ENCODE results near the gene TCFL5.

Gene TCFL5

DNA sequence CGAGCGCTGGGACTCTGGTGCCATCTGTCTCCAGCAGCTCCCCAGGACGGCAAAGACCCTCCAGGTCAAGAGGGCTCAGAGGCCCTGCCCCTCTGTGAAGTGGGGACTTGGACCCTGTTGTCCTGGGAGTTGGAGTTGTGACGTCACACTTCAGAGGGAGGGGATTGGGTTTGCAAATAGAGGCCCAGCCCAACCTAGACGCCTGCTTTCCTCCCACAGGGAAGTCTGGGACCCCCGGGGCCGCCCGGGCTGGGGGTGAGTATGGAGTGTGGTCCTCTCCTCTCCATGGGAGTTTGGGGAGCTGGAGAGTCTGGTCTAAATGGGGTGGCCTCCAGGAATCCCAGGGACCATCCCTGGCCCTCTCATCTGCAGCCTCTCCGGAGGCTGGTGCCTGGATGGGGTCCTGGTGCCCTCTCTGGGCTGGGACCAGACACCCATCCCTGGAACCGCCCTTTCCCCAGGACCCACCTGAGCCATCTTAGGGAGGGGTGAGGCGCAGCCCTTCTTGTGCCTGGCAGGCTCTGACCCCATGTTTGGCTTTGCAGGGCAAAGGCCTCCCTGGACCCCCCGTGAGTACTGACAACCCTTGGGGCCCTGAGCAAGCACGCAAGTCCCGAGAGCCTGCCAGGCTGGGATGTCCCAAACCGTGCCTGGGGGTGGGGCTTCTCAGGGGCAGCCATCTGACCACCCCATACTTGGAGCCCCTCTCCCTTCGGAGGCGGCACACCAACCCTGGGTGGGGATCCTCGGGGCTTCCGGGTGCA, 40.5 kb downstream of the TCFL5 start:
- DNase-seq = no peak

DNA sequence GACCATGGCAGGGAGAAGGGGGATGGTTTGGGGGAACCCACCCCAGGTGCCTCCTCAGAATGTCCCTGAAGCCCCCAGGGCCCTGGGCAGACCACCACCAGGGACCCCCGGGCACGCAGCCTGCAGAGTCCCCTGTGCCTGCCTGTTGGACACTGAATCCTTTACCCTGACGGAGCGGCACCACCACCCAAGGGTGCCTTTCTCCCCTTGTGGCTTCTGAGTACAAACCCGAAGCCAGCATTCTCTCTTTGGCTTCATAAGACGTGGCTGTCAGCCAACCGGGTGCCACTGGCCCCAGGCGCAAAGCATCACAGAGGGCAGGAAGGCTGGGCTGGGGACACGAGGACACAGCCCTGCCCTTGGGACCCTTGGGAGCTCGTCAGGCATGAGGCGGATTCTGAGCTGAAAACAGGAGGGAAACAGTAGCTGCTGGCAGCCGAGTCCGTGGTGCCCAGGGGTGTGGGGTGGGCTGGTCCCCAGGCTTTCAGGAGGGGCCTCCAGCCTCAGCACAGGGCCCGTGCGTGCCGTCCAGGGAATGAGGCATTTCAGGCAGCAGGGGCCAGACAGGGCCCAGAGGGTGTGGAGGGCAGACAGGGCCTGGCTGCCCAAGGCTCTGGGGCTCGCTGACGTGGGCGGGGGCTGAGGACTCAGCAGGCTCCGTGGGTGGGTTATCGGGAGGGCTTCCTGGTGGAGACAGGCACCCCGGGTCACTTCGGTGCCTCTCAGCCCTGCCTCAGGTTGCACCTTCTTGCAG, 41.2 kb downstream of the TCFL5 start:
- DNase-seq = no peak

DNA sequence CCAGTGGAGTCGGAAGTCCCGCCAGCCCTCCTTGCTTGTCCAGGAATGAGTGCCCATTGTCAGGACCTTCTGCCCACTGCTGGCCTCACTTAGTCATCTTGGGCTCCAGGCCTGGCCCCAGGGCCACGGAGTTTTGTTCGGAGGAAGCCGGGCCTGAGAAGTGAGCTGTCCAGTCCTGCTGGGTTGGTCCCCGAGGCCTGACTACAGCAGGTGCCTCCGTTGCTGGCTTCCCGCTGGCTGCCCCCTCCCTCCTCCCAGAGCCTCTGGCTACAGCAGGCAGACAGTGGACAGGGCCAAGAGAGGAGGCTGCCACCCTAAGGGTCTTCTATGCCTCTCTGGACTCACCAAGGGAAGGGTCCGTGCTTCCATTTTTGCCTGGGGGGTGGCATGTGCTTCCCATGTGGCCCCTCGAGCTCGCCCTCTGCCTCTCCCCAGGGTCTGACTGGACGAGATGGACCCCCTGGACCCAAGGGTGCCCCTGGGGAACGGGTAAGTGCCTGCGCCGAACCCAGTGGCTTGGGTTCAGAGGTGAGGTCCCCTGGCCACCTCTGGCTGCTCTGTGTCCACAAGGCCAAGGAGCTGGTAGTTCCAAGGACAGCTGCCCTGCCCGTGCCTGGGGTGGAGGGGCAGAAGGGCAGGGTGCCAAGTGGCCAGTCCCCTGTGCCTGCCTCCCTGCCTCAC, 42.0 kb downstream of the TCFL5 start:
- no peak for DNase-seq

DNA sequence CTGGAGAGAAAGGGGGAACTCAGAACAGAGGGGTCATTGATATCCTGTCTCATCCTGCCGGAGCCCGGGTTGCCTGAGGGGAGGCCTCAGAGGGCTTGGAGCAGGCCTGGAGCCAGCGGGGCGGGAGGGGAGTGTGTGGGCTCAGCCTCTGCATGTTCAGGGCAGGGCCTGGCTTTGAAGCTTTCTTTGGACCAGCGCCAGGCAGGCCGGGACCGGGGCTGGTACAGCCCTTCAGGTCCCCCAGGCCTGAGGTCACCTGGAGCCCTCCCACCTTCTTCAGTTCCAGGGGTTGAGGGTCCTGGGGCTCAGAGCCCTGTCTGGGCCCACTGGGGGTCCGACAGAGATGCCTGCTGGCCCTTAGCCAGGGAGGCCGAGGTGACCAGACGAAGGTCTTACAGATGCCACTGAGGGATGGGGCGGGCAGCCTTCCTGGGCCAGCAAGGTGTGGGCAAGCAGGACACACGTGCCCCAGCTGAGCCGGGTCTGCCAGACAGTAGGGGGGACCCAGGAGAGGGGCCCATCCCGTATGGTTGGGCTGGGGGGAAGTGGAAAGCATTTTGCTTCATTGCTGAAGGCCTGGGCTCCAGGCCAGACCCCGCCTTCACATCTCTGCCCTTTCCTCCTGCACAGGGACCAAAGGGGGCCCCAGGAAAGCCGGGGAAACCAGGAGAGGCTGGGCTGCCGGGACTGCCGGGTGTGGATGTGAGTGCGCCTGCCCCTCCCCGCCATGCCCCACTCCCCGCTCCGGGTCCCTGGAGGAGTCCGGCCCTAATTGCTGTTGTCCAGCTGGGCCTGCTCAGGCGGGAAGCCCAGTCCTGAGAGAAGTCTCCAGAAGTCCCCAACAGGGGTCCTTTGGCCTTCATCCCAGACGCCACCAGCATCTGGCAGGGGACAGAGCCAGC, 42.8 kb downstream of the TCFL5 start:
- no peak for DNase-seq

DNA sequence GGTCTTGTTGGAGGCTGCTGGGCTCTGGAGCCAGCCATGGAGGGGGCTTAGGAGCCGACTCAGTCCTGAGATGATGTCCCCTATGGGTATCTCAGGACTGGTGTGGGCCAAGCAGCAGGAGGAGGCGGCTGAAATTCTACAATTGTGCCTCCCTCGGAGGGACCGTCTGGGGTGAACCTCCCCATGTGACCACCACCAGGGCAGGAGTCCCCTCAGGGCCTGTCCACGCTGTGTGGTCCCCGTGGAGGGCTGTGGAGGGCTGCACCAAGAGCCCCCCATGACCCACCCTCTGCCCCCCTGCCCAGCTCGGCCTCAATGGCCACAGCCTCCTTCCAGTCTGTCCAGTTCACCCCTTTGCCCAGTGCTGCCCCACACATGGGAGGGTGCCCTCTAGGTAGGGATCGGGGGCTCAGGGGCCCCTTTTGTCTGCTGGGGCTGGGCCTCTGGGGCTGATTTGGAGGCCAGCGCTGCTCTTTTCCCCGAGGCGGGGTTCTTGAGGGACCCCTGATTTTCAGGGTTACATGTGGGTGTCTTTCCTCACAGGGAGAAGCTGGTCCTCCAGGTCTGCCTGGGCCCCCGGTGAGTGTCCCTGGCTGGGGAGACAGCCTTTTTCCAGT, 43.5 kb downstream of the TCFL5 start:
- DNase-seq = no peak

DNA sequence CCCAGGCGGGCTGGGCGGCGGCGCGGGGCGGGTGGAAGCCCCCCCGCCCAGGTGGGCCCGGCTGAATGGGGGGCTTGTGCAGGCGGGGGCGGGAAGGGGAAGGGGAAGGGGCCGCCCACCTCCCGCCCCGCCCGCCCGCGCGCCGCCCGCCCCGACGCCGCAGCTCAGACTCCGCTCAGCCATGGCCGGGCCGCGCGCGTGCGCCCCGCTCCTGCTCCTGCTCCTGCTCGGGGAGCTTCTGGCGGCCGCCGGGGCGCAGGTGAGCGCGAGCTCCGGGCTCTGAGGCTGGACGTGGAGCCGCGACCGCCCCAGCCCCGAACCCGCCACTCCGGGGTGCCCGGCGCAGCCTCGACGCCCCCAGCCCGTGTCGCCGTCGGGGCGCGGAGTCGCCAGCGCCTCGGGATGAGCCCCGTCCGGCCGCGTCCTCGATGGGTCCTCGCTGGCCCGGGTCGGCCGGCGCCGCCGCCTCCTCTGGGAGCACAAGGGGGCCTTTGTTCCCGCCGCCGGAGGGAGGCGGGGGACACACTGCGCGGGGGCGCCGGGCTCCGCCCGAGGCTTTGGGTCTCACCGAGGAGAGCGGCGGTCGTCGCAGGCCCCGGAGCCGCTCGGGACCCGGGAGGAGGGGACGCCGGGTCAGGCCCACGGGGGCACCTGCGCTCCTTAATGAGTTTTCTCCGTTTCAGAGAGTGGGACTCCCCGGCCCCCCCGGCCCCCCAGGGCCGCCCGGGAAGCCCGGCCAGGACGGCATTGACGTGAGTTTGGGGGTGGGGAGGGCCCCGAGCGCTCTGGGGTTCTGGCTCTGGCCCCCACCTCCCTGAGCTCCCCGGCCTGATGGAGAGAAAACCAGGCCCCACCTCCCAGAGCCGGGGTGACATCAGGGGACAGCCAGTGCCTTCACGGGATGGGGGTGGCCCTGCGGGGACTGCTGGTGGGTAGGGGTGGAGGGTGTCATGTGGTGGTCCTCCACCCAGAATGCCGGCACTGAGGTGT, 44.4 kb downstream of the TCFL5 start, which contains the start of gene COL9A3:
Gene COL9A3 (plus strand): TSS at position 167 of the 990 bp plus-strand sequence. CDS start 15 bp downstream, at position 182.
- no peak for DNase-seq

DNA sequence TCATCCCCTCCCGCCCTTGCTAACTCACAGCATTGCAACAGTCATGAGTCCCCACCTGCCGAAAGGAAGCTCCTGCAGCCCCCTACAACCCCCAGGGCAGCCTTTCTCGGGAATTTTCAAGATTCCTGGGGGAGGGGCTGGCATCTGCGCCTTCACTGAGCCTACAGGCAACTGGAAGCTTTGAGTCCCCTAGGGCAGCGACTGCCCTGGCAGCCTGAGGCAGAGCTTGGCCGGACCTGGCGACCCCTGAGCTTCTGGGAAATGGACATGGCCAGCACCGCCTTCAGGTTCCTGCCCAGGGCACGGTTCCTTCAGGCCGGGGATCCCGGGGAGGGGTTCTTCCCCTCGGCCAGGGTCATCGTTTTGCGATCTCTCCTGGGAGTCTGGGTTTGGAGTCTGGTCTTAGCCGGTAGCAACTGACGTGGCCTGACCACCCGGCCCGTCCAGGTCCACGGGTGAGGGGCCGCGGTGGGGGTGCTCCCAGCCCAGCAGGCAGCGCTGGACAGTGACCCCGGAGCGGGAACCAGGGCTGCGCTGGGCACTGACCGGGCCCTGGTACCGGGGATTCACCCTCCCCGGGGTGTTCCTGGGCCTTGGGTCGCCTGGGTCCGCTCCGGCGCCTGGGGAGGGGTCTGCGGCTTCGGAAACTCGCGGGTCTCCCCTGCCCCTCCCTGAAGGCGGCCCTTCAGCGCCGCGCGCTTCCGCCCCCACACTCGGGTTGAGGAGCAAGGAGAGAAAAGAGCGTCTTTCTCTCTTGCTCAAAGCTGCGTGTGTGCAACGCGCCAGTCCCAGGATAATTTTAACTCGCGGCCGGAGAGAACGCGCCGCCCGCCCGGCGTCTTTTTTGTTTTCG, 45.4 kb downstream of the TCFL5 start:
- DNase-seq = no peak

DNA sequence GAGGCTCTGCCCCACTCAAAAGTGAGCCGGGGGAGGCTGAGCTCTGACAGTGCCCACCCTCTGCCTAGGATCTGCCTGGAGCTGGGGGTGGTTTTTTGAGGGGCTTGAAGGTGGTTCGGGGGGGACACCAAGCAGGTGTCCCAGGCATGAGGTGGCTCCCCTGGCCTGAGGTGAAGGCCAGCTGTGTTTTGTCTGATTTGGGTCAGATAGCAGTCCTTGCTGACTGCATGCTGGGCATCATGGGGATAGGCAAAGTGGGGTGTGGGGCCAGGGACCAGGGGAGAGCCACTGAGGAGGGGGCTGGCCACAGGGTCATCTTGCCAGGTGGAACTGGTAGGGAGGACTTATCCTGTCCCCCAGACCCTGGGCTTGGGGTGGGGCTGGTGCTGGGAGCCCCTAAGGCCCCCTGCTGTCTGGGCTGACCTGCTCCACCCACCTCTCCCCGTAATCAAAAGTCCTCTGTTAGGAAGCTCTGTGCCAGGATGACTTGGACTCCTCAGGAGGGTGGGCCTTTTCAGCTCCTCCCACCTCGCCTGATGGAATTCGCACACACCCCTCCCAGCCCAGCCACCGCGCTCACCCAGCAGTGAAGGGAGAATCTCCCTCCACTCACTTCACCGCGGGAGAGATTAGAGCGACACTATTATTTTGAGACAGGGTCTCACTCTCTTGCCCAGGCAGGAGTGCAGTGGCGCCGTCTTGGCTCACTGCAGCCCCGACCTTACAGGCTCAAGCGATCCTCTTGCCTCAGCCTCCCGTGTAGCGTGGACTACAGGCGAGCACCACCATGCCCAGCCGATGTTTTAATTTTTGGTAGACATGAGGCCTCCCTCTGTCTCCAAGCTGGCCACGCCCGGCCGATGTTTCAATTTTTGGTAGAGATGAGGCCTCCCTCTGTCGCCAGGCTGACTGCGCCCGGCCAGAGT, 46.3 kb downstream of the TCFL5 start:
- DNase-seq = no peak

DNA sequence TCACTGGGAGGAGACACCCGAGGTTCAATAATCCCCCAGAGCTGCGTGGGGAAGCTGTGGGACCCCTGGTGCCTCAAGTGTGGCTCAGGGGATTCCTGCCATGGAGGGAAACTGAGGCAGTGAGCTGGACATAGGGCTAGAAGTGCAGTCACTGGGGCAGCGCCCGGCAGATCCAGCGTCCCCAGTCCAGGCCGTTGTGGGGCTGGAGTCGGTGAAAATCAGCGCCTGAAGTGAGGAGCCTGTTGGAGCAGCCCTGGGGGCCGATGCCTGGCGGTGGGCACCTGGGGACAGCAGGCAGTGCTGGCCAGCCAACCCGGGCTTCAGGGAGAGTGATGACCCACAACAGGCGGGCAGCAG, 46.9 kb downstream of the TCFL5 start:
- no peak for DNase-seq

DNA sequence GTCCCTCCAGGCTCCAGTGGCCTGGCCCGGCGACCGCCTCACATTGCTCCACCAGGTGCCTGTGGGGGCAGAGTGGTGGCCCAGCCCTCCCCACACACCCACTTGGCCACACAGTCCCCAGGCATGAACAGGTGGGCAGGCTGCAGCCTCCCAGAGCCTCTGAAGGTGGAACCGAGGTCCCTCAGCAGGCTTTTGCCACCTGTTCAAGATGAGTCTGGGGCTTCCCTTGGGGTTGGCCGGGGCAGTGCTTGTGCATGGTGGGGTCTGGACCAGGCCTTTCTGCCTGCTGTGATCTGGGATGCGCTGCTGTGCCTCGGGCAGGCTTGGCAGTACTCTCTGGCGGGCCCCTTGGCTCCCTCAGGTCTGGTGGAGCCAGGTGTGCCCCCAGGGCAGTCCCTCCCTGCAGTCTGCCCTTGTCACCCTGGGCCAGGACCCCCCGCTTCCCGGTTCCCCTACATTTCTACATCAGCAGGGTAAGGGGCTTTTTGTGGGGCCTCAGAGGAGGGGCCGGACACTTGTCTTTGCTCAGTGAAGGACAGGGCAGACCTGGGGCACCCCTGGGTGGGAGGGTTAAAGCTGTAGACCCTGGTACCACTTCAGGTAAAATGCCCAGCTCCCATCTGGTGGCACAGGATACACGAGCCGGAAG, 47.4 kb downstream of the TCFL5 start:
- no peak for DNase-seq

DNA sequence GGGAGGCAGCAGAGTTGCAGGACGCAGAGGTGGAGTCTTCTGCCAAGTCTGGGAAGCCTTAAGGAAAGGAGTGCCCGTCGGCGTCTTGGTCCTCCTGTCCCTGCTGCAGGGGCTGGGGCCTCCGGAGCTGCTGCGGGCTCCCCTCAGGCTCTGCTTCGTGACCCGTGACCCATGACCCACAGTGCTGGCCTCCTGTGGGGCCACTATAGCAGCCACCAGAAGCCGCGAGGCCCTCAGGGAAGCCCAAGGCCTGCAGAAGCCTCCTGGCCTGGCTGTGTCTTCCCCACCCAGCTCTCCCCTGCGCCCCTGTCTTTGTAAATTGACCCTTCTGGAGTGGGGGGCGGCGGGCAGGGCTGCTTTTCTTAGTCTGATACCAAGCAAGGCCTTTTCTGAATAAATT, 48.0 kb downstream of the TCFL5 start:
- no peak for DNase-seq

DNA sequence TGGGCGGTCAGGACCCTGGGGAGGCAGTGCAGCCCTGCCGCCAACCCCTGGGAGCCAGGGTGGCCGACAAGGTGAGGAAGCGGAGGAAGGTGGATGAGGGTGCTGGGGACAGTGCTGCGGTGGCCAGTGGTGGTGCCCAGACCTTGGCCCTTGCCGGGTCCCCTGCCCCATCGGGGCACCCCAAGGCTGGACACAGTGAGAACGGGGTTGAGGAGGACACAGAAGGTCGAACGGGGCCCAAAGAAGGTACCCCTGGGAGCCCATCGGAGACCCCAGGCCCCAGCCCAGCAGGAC, 48.8 kb downstream of the TCFL5 start:
- DNase-seq = no peak

DNA sequence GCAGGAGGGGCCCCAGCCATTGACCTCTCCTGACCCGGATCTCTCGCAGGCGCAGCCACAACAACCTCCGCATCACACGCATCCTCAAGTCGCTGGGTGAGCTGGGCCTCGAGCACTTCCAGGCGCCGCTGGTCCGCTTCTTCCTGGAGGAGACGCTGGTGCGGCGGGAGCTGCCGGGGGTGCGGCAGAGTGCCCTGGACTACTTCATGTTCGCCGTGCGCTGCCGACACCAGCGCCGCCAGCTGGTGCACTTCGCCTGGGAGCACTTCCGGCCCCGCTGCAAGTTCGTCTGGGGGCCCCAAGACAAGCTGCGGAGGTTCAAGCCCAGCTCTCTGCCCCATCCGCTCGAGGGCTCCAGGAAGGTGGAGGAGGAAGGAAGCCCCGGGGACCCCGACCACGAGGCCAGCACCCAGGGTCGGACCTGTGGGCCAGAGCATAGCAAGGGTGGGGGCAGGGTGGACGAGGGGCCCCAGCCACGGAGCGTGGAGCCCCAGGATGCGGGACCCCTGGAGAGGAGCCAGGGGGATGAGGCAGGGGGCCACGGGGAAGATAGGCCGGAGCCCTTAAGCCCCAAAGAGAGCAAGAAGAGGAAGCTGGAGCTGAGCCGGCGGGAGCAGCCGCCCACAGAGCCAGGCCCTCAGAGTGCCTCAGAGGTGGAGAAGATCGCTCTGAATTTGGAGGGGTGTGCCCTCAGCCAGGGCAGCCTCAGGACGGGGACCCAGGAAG, 49.3 kb downstream of the TCFL5 start:
- DNase-seq = no peak

DNA sequence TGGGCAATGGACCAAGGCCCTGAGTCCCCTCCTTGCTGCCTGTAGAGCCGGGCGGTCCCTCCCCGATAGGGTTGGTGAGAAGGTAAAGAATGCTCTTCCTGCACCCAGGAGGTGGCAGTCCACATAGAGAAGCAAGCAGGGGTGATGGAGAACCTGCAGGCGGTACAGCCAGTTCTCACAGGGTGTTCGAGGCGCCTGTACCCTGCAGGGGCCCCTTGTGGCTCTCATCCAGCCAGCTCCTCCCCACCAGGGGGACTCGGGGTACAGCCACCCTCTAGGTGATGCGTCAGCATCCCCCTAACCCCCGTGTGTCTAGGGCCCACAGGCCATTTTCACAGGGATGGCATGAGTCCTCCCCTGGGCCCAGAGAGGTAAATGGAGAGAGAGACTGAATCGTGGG, 49.9 kb downstream of the TCFL5 start:
- DNase-seq = no peak

DNA sequence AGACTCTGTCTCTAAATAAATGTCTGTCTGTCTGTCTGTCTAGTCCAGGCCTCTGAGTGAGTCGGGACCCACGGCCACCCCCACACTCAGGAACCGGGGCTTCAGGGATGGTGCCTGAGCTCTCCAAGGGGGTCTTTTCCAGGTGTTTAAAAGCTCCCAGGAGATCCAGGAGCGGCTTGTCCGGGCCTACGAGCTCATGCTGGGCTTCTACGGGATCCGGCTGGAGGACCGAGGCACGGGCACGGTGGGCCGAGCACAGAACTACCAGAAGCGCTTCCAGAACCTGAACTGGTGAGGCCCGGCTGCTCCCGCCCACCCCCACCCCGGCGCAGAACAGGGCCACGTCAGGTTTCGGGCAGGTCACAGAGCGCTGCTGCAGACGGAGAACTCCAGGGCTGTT, 50.3 kb downstream of the TCFL5 start:
- no peak for DNase-seq

DNA sequence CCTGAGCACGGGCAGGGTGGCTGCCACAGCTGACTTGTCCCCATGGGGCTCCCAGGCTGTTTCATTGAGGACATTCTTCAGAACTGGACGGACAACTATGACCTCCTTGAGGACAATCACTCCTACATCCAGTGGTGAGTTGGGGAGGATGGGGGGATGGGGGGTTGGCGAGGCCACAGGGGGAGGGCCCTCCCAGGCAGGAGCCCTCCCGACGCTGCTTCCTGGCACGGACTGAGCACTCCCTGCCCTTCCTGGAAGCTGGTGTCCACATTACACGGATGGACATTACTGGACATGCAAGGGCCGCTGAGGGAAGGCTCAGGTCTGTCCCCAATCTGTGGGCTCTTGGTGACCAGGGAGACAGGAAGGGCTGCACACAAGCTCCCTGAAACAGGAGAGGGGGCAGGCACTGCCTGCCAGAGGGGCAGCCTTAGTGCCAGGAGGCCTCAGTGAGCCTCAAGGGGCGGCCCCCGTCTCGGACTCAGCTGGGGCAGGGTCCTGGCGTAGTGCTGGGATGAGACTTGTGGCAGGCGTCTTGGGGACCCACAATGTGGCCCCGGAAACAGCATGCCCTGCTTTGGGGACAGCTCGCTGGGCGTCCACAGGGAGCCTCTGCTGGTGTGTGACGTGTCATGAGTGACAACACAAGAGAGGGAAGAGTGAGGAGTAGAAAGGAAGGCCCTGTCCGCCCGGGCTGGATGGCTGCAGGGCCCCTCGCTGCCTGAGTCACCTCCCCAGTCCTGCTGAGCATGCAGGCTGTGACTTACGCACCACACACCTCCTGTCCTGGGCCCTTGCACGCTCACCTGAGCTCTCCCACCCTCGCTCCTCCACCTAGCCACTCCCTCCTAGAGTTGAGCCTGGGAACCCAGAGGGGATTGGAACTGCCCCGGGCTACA, 51.8 kb downstream of the TCFL5 start:
- no peak for DNase-seq

Measured in SIG-M5 (cell line).